ENCODE data around the gene SLC6A1.

SLC6A1 gene

GRCh38 chr3:10972072-10972782, 20.3 kb upstream of the SLC6A1 start:
- DNase-seq, result no peak

GRCh38 chr3:10973046-10973595, 19.4 kb upstream of the SLC6A1 start:
- DNase-seq, result no peak

- no peak for DNase-seq
Measured at GRCh38 chr3:10974131-10974530, 18.4 kb upstream of the SLC6A1 start.

GRCh38 chr3:10974746-10975375, 17.7 kb upstream of the SLC6A1 start:
- no peak for DNase-seq

- DNase-seq, result no peak
Measured at GRCh38 chr3:10975695-10976234, 16.8 kb upstream of the SLC6A1 start.

- DNase-seq, result no peak
Measured at GRCh38 chr3:10976770-10977169, 15.8 kb upstream of the SLC6A1 start.

- DNase-seq, result no peak
Measured at GRCh38 chr3:10977892-10978510, 14.5 kb upstream of the SLC6A1 start.

- no peak for DNase-seq
Measured at GRCh38 chr3:10978956-10979355, 13.6 kb upstream of the SLC6A1 start.

GRCh38 chr3:10980312-10980711, 12.2 kb upstream of the SLC6A1 start:
- no peak for DNase-seq

- no peak for DNase-seq
Measured at GRCh38 chr3:10981031-10981430, 11.5 kb upstream of the SLC6A1 start.

- no peak for DNase-seq
Measured at GRCh38 chr3:10981961-10982360, 10.6 kb upstream of the SLC6A1 start.

- DNase-seq, result no peak
Measured at GRCh38 chr3:10982782-10983181, 9.8 kb upstream of the SLC6A1 start.

- no peak for DNase-seq
Measured at GRCh38 chr3:10983219-10983916, 9.2 kb upstream of the SLC6A1 start.

GRCh38 chr3:10984371-10984896, 8.1 kb upstream of the SLC6A1 start:
- no peak for DNase-seq

GRCh38 chr3:10985181-10985580, 7.4 kb upstream of the SLC6A1 start:
- DNase-seq, result no peak

GRCh38 chr3:10986592-10986991, 6.0 kb upstream of the SLC6A1 start:
- DNase-seq, result no peak

GRCh38 chr3:10988001-10988665, 4.4 kb upstream of the SLC6A1 start:
- DNase-seq, result no peak

- no peak for DNase-seq
Measured at GRCh38 chr3:10988991-10989484, 3.5 kb upstream of the SLC6A1 start.

- DNase-seq, result no peak
Measured at GRCh38 chr3:10992943-10993728, 588 bp downstream of the SLC6A1 start.

- no peak for DNase-seq
Measured at GRCh38 chr3:10993729-10994065, 1.1 kb downstream of the SLC6A1 start.

GRCh38 chr3:10994306-10994705, 1.8 kb downstream of the SLC6A1 start:
- DNase-seq, result no peak

Measured in activated CD4-positive, CD25-positive, alpha-beta regulatory T cell treated with anti-CD3 and anti-CD28 coated beads, Interleukin-2, amount 50 U/mL, for 72 hours (primary cell).